HepG2 (cell line): ENCODE measurements around the gene MAN2C1. TPM values are rescaled to one million over a fixed set of nuclear protein-coding genes. Genes with fewer than 3 reads are reported as not detected.

Experiments
- CEBPG ChIP-seq: IDR thresholded peaks from 2 replicates; pipeline ENCODE4 v1.6.1; 2016
- GMEB1 ChIP-seq: sonication (generic); formaldehyde crosslinking; IDR thresholded peaks from 2 replicates; pipeline ENCODE4 v1.5.1; 2020; ENCODE audit warnings: missing genetic modification reagents, mild to moderate bottlenecking, borderline replicate concordance
- GZF1 ChIP-seq: sonication (generic); formaldehyde crosslinking; IDR thresholded peaks from 2 replicates; pipeline ENCODE4 v1.5.1; 2020; ENCODE audit warnings: mild to moderate bottlenecking, missing genetic modification reagents
- HOXA3 ChIP-seq: sonication (generic); formaldehyde crosslinking; IDR thresholded peaks from 2 replicates; pipeline ENCODE4 v1.5.0; 2020; ENCODE audit warnings: missing genetic modification reagents
- KDM6A ChIP-seq: IDR thresholded peaks from 2 replicates; pipeline ENCODE4 v1.6.1; 2016; ENCODE audit warnings: low read depth
- NFATC3 ChIP-seq: sonication (generic); formaldehyde crosslinking; IDR thresholded peaks from 2 replicates; pipeline ENCODE4 v1.5.1; 2020; ENCODE audit warnings: mild to moderate bottlenecking, missing genetic modification reagents
- PAWR ChIP-seq: sonication (generic); formaldehyde crosslinking; IDR thresholded peaks from 2 replicates; pipeline ENCODE4 v1.4.0; 2020; ENCODE audit warnings: missing genetic modification reagents, mild to moderate bottlenecking, borderline replicate concordance
- RARA ChIP-seq: IDR thresholded peaks from 2 replicates; pipeline ENCODE4 v1.6.1; 2016; ENCODE audit warnings: missing genetic modification reagents, missing compliant biosample characterization
- YEATS4 ChIP-seq: sonication (generic); formaldehyde crosslinking; IDR thresholded peaks from 2 replicates; pipeline ENCODE4 v1.4.0; 2020; ENCODE audit warnings: missing genetic modification reagents, borderline replicate concordance
- ZBTB40 ChIP-seq, 2 experiments: fragments of 450-650 bp in 1 of 2; sonication (generic) in 1 of 2; formaldehyde crosslinking in 1 of 2; IDR thresholded peaks; 2 replicates each; pipeline versions ENCODE4 v1.6.1 to v1.8.0; 2016 to 2022; ENCODE audit warnings: antibody characterized with exemption in 1 of 2, mild to moderate bottlenecking in 1 of 2, missing genetic modification reagents in 1 of 2
- ZFP36L1 ChIP-seq: sonication (generic); formaldehyde crosslinking; IDR thresholded peaks from 2 replicates; pipeline ENCODE4 v1.8.0; 2022; ENCODE audit warnings: mild to moderate bottlenecking, missing genetic modification reagents, moderate library complexity
- ZGPAT ChIP-seq: IDR thresholded peaks from 2 replicates; pipeline ENCODE4 v1.6.1; 2016; ENCODE audit warnings: mild to moderate bottlenecking
- ZNF839 ChIP-seq: sonication (generic); formaldehyde crosslinking; IDR thresholded peaks from 2 replicates; pipeline ENCODE4 v1.4.0; 2020; ENCODE audit warnings: missing genetic modification reagents, mild to moderate bottlenecking, borderline replicate concordance
- polyA plus RNA-seq, 8 experiments: library from polyadenylated mRNA; depleted of rRNA in 3 of 8; stranded (reverse) in 7 of 8; unstranded in 1 of 8; fragments of >200 nt; fragmentation: Illumina TruSeq in 4 of 8; extraction: Trizol in 4 of 8; gene quantifications; 2 replicates each; pipeline versions ENCODE4 v1.2.1 to v1.2.3, GENCODE V29; 2011 to 2016; ENCODE audit warnings: low read depth in 4 of 8, missing spikeins in 1 of 8, mixed read lengths in 1 of 8; ENCODE audit not compliant: insufficient read depth in 1 of 8
- total RNA-seq, 5 experiments: library from RNA; depleted of rRNA; stranded (reverse); fragments of >200 nt; fragmentation: Illumina TruSeq; extraction: Trizol; gene quantifications; 2 replicates each; pipeline ENCODE4 v1.2.3, GENCODE V29; 2016; ENCODE audit warnings: low read depth in 1 of 5

The MAN2C1 gene
- total and polyA plus RNA-seq, 2 of the 13 experiments (the other 11 are each of a cell fraction or from before 2014, with no cell fraction given), result 62.6 to 71.0 TPM

- TF ChIP-seq GMEB1 (CRISPR knock-in tag), result peak; percentile 76
- peak; percentile 20; the same call in 1 of the 2 replicates for TF ChIP-seq RARA (CRISPR knock-in tag)
- no peak for TF ChIP-seq PAWR (CRISPR knock-in tag)
- TF ChIP-seq YEATS4, result peak; percentile 93
- peak; percentile 89 for TF ChIP-seq HOXA3 (CRISPR knock-in tag)
- TF ChIP-seq CEBPG (CRISPR knock-in tag), result peak; percentile 44
- peak; percentile 97 for TF ChIP-seq ZGPAT (CRISPR knock-in tag)
- peak; percentile 85; the same call in 1 of the 2 replicates for TF ChIP-seq ZNF839
- TF ChIP-seq ZFP36L1 (CRISPR knock-in tag), result no peak; the same call in 1 of the 2 replicates
- no peak; the same call in 1 of the 2 replicates for TF ChIP-seq KDM6A
- TF ChIP-seq GZF1 (CRISPR knock-in tag), result no peak
- TF ChIP-seq ZBTB40 (IDR thresholded peaks at IDR 0.05), result peak; percentile 89
- TF ChIP-seq ZBTB40 (CRISPR knock-in tag; IDR thresholded peaks at IDR 0.05), result peak; percentile 39; the same call in 1 of the 2 replicates
- no peak for TF ChIP-seq NFATC3 (CRISPR knock-in tag)
Measured at GRCh38 chr15:75367913-75368688, at the start of gene MAN2C1 (continued).
